HG03342 (cell line): Measurements from ENCODE around the gene MAPKAPK2.

ENCODE experiments used
- ATAC-seq: cut with Tn5 transposase; IDR thresholded peaks from one replicate; pipeline ENCODE4 v1.9.1; 2021; ENCODE audit warnings: mild to moderate bottlenecking, moderate library complexity; ENCODE audit not compliant: unreplicated experiment

The MAPKAPK2 gene

DNA sequence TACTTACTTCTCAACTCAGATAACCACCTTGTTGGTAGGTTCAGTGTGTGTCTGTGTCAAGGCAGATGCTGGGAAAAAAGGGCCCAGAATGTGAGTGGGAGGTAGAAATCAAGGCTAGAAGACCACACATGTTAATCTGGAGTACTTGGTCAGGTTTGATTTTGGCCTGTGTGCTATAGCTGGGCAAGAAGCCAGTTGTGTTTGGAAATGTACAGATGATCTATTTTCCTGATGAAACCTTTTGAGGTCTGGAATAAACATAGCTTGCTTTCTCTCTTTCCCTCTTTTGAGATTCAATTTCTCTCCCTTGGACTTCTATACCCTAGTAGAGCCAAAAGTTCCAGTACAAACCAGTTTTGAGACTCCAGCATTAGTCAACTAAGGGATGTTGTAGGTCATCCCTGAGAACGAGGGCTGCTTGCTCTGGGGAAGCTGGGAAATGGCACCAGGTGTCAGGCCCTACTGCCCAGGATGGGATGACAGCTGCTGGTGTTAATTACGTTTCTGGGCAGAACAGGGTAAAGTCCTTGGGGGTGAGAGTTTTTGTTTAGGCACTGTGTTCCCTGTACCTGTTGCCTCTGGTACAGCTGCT is 15.8 kb downstream of the MAPKAPK2 start:
- ATAC-seq: no peak

DNA sequence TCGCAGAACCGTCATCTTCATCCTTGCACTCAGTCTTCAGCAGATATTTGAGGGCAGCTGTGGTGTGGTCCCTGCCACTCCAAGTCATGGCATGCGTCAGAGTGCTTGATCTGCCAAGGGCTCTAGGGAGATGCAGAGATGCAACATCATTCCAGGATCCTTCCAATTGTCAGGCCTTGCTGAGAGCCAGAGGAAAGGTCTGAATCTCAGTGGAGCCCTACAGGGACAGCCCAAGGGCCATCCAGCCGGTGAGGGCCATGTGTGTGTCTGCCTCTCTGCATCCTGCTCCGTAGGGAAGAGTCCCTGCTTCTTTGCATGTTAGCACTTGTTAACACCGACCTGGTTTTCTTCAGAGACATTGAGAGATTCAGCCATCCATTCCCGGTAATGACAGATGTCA is 17.6 kb downstream of the MAPKAPK2 start:
- ATAC-seq: no peak

DNA sequence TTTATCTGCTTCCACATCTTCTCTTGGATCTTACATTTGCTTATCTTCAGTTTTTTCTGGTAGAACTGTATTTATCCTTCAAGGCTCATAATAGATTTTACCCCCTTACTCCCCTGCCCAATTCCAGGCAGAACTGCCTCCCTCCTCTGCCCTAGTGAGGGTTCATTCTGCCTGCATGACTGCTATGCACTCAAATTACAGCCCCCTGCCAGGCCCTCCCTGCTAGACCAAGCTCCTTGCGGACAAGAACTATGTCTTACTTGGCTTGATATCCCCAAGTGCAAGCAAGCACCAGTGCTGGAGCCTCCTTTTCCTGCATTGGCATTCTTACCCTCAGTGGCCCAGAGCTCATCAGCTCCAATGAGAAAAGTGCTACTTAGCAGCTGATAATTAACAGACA is 18.1 kb downstream of the MAPKAPK2 start:
- no peak for ATAC-seq

DNA sequence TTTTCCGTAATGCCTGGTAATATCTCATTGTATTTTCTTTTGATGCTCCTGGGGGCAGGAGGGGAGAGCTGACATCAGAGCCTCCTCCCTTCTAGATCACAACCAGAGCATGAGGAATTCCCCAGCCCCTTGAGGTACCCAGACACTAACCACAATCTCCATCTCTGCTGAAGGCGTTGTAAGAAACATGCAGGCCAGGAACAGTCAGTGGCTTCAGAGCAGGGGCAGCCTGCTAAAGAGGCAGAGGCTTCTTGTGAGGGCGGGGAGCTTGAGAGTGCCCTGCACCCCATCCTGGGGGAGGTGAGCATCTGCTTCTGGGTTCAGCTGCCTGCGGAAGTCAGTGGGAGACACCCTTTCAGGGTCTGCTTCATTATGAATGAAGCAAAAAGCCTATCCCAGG is 19.0 kb downstream of the MAPKAPK2 start:
- peak; percentile 48 for ATAC-seq

DNA sequence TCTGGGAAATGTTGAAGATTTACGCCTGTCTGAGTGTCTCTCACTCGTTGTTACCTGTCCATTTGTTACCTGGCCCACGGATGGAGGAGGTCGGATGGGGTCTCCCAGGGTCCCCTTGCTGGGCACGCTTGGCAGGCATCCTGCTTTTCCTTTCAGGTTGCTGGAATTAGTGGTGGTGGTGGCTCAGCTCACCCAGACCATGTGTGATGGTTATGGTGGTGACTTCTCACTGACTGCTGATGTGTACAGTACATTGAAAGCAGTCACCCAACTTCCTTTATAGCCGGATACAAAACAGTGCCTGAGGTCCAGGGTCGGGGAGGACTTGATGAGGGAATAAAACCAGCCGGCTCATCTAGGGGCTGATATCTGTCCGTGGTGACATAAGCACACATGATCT is 19.5 kb downstream of the MAPKAPK2 start:
- ATAC-seq: no peak

DNA sequence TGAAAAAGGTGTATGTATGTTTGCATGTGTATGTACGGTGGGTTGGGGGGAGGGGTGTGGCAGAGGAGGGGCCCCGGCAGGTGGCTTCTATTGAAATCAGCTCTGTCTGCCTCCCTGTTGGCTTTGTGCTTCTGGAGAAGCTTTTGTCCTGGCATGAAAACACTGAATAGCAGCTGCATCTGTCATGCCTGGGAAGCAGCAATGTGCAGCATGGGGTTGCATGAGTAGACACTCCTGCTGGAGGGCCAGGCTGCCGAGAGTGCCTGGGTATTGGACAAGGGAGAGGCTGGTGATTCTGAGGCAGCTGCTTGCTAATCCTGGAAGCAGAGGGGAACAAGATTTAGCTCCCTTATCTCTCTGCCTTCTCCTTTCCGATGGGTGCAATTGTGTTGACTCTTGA is 20.5 kb downstream of the MAPKAPK2 start:
- no peak for ATAC-seq

DNA sequence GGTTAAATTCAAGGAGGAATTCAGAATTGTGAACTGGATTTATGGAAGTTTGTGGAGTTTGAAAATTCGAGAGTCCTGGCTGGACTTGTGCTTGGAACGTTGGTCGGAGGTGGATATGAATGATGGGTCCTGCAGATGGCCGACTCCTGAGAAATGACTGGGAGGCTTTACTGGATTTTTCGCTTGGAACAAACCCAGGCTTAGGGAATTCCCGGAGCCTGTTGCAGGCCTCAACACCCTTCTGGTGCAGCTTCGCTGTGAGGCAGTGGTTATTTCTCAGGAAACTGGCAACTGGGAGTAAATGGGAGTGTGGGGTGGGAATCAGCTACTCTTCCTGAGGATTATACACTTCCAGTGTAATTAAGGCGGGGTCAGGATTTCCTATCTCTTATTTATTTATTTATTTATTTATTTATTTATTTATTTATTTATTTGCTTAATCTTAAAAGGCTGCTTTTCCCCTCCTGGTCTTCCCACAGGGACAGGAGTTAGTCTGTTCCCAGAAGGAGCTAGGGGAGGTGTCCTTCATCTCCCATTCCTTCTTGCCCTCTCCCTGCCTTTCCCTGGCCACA is 21.1 kb downstream of the MAPKAPK2 start:
- ATAC-seq: no peak

DNA sequence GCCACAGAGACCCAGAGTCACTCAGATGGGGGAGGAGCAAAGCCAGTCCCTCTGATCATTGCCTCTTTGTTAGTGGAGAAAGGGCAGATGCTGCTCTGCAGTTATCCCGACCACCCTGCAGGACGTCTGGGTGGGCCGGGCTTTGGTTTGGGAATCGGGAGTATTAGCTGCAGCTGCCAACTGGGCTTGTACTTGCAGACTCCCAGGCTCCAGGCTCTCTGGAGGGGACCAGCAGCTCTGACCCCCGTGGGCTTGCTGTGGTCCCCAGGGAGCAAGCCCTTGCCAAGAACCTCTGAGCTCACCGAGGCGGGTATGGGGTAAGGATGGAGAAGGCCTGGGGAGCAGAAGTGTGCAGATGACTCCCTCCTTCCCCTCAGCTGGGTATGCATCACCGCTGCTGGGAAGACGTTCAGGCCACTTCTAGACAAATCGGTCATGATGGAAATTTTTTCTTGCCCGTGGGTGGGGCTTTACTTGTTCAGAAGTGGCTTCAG is 21.6 kb downstream of the MAPKAPK2 start:
- no peak for ATAC-seq

DNA sequence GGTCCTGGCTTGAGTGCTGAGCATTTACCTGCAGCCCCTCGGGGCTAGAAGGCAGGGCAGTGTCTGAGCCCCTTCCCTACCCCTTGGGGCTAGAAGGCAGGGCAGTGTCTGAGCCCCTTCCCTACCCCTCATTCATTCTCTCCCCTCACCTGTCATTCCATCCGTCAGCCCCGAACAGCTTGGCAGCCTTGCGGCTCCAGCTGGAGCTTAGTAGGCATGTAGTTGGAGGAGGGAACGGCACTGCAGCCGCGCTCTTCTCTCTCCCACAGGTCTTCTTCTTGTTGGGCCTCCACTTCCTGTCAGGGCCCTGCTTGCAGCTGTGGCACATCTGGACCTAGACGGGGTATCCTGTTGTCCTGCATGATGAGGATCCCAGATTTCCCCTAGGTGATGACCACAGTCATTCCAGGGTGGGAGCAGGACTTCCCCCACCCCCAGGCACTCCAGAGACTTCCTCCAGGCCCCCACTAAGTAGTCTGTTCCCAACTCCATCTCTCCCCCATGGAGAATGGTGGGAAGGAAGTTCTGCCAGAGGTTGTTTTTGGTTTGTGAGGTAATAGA is 22.2 kb downstream of the MAPKAPK2 start:
- ATAC-seq: no peak

DNA sequence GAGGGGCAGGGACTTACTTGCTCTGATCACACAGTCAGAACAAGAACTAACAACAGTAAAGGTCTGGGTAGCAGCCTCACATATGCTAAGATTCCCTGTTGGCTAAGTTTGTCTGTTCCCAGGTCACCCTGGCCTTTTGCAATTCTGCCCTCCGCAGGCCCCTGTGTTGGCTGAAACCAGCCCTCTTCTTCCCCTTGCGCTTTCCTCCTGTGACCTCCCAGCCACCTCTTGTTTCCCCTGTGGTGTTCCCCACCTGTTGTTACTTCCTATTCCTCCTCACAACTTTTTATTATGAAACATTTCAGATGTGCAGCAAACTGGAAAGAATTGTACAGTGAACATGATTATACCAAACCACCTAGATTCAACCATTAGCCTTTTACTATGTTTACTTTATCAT is 23.4 kb downstream of the MAPKAPK2 start:
- peak; percentile 47 for ATAC-seq

DNA sequence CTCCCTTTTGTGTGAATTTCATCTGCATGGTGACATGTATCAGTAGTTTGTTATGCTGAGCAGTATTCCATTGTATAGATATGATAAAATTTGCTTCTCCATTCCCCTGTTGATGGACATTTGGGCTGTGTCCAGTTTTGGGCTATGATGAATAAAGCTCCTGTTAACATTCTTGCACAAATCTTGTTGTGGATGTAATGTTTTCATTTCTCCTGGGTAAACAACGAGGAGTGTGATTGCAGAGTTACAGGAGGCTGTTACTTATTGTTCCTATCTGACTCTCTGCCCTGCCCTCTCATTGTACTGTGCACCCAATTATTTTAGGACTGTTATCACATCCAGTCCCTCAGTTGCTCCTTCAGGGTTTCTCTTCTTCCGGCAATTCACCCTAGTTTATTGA is 24.2 kb downstream of the MAPKAPK2 start:
- no peak for ATAC-seq

DNA sequence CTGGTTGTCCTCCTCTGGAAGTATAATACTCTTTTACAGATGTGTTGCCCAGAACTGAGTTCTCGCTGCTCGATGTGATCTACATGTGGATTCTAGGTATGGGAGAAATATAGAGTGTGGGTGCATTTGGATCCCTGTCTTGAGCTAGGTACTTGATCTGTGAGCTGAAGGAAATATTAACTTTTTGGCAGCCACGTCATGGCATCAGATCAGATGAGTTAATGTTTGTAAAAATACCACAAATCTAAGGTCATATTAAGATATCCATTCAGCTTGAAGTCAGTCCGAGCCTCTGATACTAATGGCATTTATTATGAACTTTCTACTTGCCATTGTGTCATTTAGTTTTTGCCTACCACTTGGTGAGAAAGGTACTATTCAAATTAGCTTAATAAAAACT is 24.6 kb downstream of the MAPKAPK2 start:
- ATAC-seq: no peak

DNA sequence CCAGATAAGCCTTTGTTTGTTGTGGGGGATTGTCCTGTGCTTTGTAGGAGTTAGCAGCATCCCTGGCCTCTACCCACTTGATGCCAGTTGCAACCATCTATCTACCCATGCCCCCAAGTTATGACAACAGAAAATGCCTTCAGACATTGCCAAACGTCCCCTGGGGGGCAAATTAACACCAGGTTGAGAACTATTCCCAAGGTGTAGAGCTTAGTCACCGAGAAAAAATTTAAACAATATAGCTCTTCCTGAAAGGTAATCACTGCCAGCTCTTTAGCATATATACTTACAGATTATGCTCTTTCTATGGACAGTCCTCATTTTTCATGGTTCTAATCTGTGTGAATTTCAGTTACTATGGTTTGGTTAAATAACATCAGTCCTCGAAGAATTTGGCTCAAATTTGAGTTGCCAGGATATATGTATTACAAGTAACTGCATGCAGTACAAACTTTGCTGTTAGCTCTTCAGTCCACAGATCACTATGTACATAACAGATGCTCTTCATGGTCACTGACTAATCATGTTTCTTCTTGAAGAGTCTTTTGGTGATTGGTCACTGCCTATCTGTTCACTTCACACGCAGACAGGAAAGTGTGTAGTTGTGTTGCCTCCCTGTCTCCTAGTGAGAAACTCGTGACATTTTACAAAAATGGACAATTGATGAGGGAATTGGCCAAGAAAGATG is 25.2 kb downstream of the MAPKAPK2 start:
- ATAC-seq: no peak

DNA sequence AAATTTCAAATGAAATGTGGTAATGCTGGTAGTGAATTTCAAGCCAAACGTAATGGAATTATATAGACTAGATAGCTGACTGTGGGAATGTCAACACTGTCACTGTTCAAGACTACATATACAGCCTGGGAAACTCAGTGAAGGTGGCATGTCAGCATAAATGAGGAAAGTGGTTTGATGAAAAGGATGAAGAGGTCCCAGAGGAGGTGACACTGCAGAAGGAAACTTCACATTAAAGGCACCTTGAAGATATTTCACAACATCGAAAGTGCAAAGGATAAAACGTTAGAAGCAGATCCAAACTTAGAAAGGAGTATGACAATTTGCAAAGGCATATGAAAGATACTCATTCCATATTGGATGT is 25.7 kb downstream of the MAPKAPK2 start:
- ATAC-seq: no peak

DNA sequence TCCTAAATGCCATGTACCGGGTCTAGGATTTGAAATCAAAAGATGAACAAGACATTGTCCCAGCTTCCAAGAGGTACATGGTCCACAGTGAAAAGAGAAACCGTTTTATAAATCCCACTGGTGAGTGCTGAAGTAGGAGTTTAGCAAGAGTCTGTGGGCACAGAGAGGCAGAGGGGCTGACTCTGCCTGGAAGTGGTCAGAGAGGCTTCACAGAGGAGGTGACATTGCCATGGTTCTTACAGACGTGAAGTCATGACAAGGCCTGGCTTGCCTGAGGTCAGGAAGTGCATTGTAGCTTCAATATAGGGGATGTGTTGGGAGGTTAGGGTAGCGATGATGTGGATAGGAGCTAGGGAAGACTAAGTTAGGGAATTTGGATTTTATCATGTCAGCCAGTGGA is 28.4 kb downstream of the MAPKAPK2 start:
- no peak for ATAC-seq

DNA sequence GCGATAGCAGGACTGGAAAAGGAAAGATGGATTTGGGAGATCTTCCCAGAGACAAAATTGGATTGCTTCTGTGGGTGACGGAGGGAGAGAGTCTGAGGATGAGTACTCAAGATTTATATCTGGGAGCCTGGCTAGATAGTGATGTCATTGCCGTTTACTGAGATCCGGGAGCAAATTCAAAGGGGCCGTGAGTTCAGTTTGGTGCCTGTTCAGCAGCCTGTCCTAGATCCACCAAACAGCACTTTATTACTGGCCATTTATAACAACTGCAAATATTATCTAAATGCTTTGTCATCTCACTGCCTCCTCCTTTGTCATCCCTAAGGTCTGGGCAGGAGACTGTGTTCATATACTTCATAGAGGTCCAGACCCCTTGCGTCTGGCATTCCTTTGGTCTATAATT is 29.2 kb downstream of the MAPKAPK2 start:
- no peak for ATAC-seq

DNA sequence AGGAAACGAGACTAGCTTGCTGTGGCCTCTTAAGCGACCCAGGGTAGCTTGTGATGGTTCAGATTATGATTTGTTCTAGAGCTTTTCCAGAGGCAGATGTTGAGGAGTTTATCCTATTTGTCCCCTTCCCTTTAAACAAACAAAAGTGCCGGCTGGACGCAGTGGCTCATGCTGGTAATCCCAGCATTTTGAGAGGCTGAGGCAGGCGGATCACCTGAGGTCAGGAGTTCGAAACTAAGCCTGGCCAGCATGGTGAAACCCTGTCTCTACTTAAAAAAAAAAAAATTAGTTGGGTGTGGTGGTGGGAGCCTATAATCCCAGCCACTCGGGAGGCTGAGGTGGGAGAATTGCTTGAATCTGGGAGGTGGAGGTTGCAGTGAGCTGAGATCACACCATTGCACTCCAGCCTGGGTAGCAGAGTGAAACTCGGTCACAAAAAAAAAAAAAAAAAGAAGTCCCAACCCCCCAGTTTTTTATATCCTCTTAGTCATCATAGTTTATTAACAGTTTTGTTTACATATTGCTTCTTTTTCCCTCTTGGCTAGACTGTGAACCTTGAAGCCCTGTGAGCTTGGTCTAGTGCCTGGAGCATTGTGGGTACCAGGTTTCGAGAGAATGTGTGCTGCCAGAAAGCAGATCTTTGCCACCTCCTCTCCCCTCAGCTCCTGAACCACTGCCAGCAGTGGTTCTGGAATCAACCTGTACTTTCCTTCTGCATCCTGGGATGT is 29.8 kb downstream of the MAPKAPK2 start:
- ATAC-seq: no peak

DNA sequence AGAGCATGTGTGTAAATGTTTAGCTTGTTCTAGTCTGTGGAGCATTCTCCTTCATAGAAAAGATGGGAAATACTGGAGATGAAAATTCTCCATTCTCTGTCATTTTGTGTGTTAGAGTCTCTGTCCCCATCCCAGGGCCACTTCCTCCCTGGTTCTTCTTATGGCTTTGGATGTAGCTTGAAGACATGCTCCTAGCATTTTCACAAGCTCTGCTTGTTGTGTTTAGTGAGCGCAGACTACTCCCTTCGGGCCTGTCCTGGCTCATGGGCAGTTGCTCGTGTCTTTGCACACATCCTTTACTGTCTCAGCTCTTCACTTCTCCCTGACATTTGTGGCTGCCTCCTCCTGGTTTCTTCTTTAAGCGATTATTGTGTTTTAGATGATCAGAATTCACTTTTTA is 30.4 kb downstream of the MAPKAPK2 start:
- no peak for ATAC-seq

DNA sequence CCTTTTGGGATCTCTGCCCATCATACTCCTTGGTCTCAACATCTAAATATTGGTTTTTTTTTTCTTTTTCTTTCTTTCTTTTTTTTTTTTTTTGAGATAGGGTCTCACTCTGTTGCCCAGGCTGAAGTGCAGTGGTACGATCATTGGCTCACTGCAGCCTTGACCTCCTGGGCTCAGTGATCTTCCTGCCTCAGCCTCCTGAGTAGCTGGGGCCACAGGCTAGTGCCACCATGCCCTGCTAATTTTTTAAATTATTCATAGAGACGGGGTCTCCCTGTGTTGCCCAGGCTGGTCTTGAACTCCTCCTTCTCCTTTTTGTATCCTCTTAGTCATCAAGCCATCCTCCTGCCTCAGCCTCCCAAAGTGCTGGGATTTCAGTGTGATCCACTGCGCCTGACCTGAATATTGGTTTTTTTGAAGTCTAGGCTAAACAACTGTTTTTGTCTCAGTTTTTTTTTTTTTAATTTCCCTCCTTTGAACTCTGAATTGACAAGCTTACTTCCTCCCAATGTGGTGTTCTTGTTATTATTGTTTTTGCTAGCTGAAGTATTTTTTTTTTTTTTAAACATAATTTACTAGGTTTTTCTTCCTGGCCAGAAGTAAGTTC is 30.9 kb downstream of the MAPKAPK2 start:
- no peak for ATAC-seq

DNA sequence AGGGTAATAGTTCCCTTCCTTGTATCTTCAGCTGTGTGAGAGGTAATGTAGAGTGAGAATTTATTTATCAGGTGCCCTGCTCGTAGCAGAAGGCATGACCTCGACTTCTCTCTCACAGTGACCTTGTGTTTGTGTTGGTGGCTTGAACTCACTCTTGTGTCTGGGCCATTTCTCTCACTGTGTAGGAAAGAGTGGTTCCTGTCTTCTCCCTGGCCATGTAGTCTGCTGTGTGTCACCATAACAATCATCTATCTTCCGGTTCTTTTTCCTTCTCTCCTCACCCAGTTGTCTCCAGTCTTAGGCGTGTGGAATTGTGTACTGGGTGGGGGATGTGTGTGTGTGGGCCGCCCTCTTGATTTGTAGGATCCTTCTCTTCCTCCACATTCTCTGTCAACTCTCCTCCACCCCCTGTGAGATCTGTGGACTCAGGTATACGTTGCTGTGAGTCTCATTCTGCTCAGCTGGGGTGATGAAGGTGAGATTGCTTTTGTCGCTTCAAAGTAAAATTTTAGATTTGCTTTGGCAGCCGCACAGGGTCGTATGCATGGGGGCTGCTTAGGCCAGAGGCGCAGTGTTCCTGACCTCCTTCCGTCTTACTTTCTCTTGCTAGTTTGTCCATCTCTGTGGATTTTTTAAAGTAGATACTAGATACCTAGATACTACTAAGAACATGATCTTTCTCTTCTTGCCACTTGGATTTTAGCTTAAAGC is 31.6 kb downstream of the MAPKAPK2 start:
- ATAC-seq: no peak
